Body of pancreas (tissue), 4 donors: ENCODE data around the gene GALNT7. TPM values are rescaled to one million over a fixed set of nuclear protein-coding genes. Genes with fewer than 3 reads are reported as not detected.

Experiments used
- ATAC-seq: fragments of 150-250 bp; one replicate; pipeline ENCODE4 v1.9.1; 2016
- DNase-seq, 4 donors: peaks; one replicate each; pipeline ENCODE4 v3.0.0-alpha.2; 2019
- H3K27ac ChIP-seq, 4 donors: fragments of 200-600 bp; sonication (generic); 1 replicate in 3 of 4; 2 replicates in 1 of 4; pipeline versions ENCODE4 v1.5.1 to v1.6.1; 2016 to 2019; ENCODE audit warnings: mild to moderate bottlenecking in 1 of 4, mixed read lengths in 1 of 4, moderate library complexity in 1 of 4
- H3K27me3 ChIP-seq, 2 donors: fragments of 200-600 bp; sonication (generic); one replicate each; pipeline ENCODE4 v1.6.0; 2016; ENCODE audit warnings: mild to moderate bottlenecking in 1 of 2
- H3K36me3 ChIP-seq, 2 donors: fragments of 200-600 bp; sonication (generic); replicated peaks in 1 of 2; 2 replicates each; pipeline ENCODE4 v1.5.1; 2016; ENCODE audit warnings: low read depth in 2 of 2; ENCODE audit not compliant: insufficient read depth in 1 of 2
- H3K4me1 ChIP-seq: fragments of 200-600 bp; sonication (generic); one replicate; pipeline ENCODE4 v1.6.0; 2016
- H3K4me3 ChIP-seq, 2 donors: fragments of 200-600 bp; sonication (generic); 1 replicate in 1 of 2; 2 replicates in 1 of 2; pipeline ENCODE4 v1.5.1; 2016 to 2019
- H3K9me3 ChIP-seq, 3 donors: fragments of 200-600 bp; sonication (generic); 1 replicate in 2 of 3; 2 replicates in 1 of 3; pipeline ENCODE4 v1.5.1; 2016
- CTCF ChIP-seq, 7 experiments: fragments of 450-650 bp in 4 of 7; fragments of 200-600 bp in 3 of 7; sonication (generic) in 3 of 7; IDR thresholded peaks; one replicate each; pipeline ENCODE4 v1.5.1; 2016 to 2019; ENCODE audit warnings: antibody characterized with exemption in 7 of 7
- POLR2A ChIP-seq, 3 donors: fragments of 450-650 bp; IDR thresholded peaks; one replicate each; pipeline ENCODE4 v1.6.1; 2016; ENCODE audit warnings: antibody characterized with exemption in 3 of 3, mild to moderate bottlenecking in 2 of 3
- WGBS, 2 donors: methylation state at CpG; one replicate each; pipeline ENCODE4 v1.1.5; 2017; 5-methylcytosine and 5-hydroxymethylcytosine counted together
- intact Hi-C: fragments of 100-400 bp; cut with DNase I; formaldehyde crosslinking; loops from one replicate; pipeline ENCODE4 v1.15.1; 2023
- total RNA-seq, 2 donors: library from RNA; depleted of rRNA; stranded (reverse); fragments of >200 nt; gene quantifications; one replicate each; pipeline ENCODE4 v1.1.0, GENCODE V29; 2016

The GALNT7 gene
- total RNA-seq, 2 donors from 2014 or later = 20.4 to 32.4 TPM

- no peak overlapping the region for H3K27ac ChIP-seq
- no peak for TF ChIP-seq CTCF (IDR thresholded peaks at IDR 0.05)
- TF ChIP-seq POLR2A (IDR thresholded peaks at IDR 0.05) = no peak
- DNase-seq (no peak), ATAC-seq (no peak)
- intact Hi-C loops = no loop called here
- H3K4me3 ChIP-seq = no peak overlapping the region
- no peaks in the 10 kb centered on the region for H3K4me1 ChIP-seq
- no peaks in the 10 kb centered on the region for H3K27me3 ChIP-seq
- no peaks in the 10 kb centered on the region for H3K36me3 ChIP-seq
- 82 to 83% methylated on average over 7 of the region's 7 CpGs for WGBS, 2 donors
- H3K9me3 ChIP-seq = no peaks in the 10 kb centered on the region
These were observed 44.3 kb upstream of the GALNT7 start for GRCh38 chr4:173124209-173124865.

GRCh38 chr4:173125216-173125812 lies 43.3 kb upstream of the GALNT7 start:
- no peak overlapping the region for H3K27ac ChIP-seq
- H3K4me3 ChIP-seq = no peak overlapping the region
- WGBS, 2 donors = 78 to 85% methylated on average over 4 of the region's 4 CpGs
- no peaks in the 10 kb centered on the region for H3K9me3 ChIP-seq
- no peak for DNase-seq
- no peak for ATAC-seq
- intact Hi-C loops = no loop called here
- H3K27me3 ChIP-seq = no peaks in the 10 kb centered on the region
- TF ChIP-seq CTCF (IDR thresholded peaks at IDR 0.05) (no peak), POLR2A (IDR thresholded peaks at IDR 0.05) (no peak)
- no peaks in the 10 kb centered on the region for H3K4me1 ChIP-seq
- no peaks in the 10 kb centered on the region for H3K36me3 ChIP-seq

GRCh38 chr4:173128199-173128890 lies 40.3 kb upstream of the GALNT7 start:
- H3K4me1 ChIP-seq = no peaks in the 10 kb centered on the region
- no peaks in the 10 kb centered on the region for H3K9me3 ChIP-seq
- ATAC-seq (no peak), DNase-seq (no peak)
- H3K4me3 ChIP-seq = no peak overlapping the region
- H3K27ac ChIP-seq = no peak overlapping the region
- no peak for TF ChIP-seq CTCF (IDR thresholded peaks at IDR 0.05)
- TF ChIP-seq POLR2A (IDR thresholded peaks at IDR 0.05) = no peak
- H3K27me3 ChIP-seq = no peaks in the 10 kb centered on the region
- H3K36me3 ChIP-seq = no peaks in the 10 kb centered on the region
- intact Hi-C loops = no loop called here
- WGBS, 2 donors = 73 to 91% methylated on average over 6 of the region's 6 CpGs

GRCh38 chr4:173130687-173131086 lies 37.9 kb upstream of the GALNT7 start:
- no peak overlapping the region for H3K27ac ChIP-seq
- H3K36me3 ChIP-seq = no peaks in the 10 kb centered on the region
- H3K4me1 ChIP-seq = no peaks in the 10 kb centered on the region
- no peaks in the 10 kb centered on the region for H3K27me3 ChIP-seq
- intact Hi-C loops = no loop called here
- ATAC-seq = no peak
- no peak for DNase-seq
- no peaks in the 10 kb centered on the region for H3K9me3 ChIP-seq
- TF ChIP-seq POLR2A (IDR thresholded peaks at IDR 0.05) = no peak
- TF ChIP-seq CTCF (IDR thresholded peaks at IDR 0.05) = no peak
- 92 to 98% methylated on average over 5 of the region's 5 CpGs for WGBS, 2 donors
- H3K4me3 ChIP-seq = no peak overlapping the region
